HG03196 (cell line): ENCODE results near the gene SAP30BP.

ENCODE experiments used
- ATAC-seq: cut with Tn5 transposase; IDR thresholded peaks from one replicate; pipeline ENCODE4 v1.9.1; 2021; ENCODE audit not compliant: unreplicated experiment

Gene SAP30BP

DNA sequence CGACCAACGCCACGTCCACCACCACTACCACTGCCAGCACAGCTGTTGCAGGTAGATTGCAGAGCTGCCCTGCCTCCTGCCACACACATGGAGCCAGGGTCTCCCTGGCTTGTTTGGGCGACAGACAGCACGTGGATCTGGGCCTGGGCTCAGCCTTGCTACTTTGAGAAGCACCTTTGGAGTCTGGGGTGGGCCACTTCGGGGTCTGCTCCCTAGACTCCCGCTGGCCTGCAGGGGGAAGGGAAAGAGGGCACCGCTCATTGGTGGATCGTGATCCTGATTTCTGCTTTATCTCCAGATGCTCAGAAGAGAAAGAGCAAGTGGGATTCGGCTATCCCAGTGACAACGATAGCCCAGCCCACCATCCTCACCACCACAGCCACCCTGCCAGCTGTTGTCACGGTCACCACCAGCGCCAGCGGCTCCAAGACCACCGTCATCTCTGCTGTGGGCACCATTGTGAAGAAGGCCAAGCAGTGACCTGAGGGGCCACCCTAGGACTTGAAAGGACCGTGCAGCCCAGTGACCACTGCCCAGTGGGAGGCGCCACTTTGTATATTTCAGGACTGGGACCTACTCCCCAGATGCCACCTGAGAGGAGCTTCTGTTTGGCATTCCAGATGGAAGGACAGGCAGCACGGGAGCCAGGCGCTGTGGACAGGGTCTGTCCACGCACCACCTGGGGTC lies 39.0 kb downstream of the SAP30BP start:
- no peak for ATAC-seq

- ATAC-seq = no peak
These were observed 40.0 kb downstream of the SAP30BP start for GRCh38 chr17:75707079-75707571.

DNA sequence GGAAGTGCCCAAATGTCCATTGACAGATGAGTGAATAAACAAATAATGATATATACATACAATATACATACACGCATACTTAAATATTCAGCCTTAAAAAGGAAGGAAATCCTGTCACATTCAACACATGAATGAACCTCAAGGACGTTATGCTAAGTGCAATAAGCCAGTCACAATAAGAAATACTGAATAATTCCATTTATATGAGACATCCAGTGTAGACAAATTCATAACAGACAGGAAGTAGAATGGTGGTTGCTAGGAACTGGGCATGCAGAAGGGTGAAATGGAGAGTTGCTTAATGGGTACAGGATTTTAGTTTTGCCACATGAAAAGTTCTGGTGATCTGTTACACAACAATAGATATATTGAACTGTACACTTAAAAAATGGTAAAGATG lies 45.3 kb downstream of the SAP30BP start:
- ATAC-seq = no peak

GRCh38 chr17:75719732-75720131 lies 52.6 kb downstream of the SAP30BP start:
- ATAC-seq = no peak

GRCh38 chr17:75720656-75721462 lies 53.7 kb downstream of the SAP30BP start, which contains the start of gene ITGB4:
Gene ITGB4, plus strand, starts transcription at chr17:75721459. Its CDS starts 3,245 bp downstream, at chr17:75724704.
- no peak for ATAC-seq

- ATAC-seq = no peak
These were observed 54.4 kb downstream of the SAP30BP start for GRCh38 chr17:75721463-75722011.

DNA sequence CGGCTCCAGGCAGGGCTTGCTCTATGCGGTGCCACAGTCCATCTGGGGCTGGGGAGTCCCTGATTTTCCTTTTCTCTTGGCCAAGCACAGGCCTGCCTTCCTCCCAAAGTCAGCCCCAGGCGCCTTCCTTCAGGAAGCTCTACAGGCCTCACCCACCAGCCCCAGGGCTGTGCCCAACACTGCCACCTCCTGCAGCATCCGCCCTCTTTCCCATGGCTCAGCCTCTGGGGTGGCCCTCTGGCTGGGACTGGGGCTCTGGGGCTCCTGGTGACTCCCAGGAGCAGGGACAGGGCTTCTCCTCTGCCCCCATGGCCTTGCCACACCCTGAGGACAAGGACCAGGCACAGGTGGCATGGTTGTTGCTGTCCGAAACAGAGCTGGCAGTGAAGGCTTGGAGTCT lies 54.9 kb downstream of the SAP30BP start:
- no peak for ATAC-seq

GRCh38 chr17:75722542-75723095 lies 55.5 kb downstream of the SAP30BP start:
- no peak for ATAC-seq

DNA sequence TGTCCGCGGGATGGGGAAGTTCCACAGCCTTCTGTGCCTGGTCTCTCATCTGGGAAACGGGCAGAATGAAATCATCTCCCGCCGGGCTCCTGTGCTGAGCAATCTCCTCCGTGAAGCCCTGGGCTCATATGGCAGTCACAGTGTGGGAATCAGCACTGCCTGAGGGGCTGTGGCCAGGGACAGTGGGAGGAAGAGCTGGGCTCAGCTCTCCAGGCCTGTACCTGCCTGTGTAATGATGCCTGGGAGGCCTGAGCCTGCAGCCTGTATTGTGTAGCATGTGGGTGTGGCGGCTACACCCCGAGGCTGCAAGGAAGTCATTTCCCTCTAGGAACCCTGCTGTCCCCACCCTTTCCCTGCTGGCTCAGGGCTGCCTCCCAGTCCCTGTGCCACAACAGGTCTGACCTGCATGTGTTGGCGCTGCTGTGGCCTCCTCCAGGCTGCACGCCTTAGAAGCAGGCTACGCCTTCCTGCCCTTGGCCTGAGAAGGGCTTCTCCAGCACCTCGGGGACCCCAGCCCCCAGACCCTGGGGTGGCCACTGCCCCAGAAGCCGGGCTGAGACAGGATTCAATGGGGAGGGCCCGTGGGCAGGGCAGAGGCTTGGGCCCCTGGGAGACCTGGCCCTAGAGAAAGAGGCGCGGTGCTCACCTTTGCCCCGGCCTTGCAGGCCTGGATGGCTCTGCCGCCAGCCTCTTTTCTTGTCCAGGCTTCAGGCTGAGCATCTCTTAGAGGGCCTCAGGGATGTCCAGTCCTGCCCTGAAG lies 56.2 kb downstream of the SAP30BP start:
- ATAC-seq = no peak

GRCh38 chr17:75724016-75725003 lies 57.2 kb downstream of the SAP30BP start:
- no peak for ATAC-seq

GRCh38 chr17:75725504-75725903 lies 58.4 kb downstream of the SAP30BP start:
- ATAC-seq = no peak

DNA sequence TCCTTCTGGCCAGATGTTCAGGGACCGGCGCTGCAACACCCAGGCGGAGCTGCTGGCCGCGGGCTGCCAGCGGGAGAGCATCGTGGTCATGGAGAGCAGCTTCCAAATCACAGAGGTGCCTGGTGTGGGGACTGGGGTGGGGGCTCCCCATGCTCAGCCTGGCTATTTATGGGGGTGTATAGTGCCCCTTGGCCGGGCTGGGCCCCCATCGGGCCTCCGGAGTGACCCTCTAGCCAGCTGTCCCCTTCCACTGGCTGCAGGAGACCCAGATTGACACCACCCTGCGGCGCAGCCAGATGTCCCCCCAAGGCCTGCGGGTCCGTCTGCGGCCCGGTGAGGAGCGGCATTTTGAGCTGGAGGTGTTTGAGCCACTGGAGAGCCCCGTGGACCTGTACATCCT lies 60.3 kb downstream of the SAP30BP start:
- ATAC-seq = no peak

DNA sequence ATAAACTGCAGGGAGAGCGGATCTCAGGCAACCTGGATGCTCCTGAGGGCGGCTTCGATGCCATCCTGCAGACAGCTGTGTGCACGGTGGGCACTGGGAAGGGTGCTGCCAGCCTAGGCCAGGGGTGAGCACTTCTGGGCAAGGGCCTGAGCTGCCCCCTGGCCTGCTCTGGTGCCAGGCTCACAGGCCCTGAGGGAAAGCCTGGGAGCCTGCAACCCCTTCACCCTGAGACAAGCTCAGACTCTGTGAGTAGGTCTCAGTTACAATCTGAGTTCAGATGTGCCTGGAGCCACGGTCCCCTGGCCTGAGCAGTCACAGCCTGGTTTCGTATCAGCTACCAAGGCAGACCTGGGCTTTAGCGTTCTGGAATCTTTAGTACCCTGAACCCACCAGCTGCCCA lies 62.2 kb downstream of the SAP30BP start:
- ATAC-seq = no peak

GRCh38 chr17:75730065-75730464 lies 62.9 kb downstream of the SAP30BP start:
- no peak for ATAC-seq

- no peak for ATAC-seq
These were observed 64.1 kb downstream of the SAP30BP start for GRCh38 chr17:75731086-75731715.

DNA sequence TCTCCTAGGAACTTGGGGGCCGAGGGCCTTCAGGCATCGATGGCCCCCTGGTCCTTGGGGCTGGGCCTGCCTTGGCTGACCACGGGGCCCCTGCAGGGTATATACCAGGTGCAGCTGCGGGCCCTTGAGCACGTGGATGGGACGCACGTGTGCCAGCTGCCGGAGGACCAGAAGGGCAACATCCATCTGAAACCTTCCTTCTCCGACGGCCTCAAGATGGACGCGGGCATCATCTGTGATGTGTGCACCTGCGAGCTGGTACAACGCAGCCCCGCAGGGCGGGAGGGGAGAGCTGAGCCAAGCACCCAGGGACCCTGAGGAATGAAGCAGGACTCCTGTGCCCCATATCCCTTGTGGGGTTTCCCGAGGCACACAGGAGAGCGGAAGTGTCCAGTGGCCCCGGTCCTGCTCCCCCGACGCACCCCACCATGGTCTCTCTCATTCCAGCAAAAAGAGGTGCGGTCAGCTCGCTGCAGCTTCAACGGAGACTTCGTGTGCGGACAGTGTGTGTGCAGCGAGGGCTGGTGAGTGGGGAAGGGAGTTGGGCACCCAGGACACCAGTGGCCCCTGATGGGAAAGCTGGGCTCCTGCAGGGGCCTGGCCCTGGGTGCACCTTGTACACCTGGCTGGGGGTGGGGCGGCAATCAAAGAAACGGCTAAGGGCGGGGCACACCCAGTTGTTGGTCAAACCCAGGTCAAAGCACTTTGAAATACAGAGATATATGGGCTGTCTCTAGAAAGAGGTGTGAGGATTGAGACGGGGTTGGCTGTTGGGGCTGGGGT lies 64.8 kb downstream of the SAP30BP start:
- no peak for ATAC-seq

GRCh38 chr17:75733471-75733870 lies 66.3 kb downstream of the SAP30BP start:
- no peak for ATAC-seq

DNA sequence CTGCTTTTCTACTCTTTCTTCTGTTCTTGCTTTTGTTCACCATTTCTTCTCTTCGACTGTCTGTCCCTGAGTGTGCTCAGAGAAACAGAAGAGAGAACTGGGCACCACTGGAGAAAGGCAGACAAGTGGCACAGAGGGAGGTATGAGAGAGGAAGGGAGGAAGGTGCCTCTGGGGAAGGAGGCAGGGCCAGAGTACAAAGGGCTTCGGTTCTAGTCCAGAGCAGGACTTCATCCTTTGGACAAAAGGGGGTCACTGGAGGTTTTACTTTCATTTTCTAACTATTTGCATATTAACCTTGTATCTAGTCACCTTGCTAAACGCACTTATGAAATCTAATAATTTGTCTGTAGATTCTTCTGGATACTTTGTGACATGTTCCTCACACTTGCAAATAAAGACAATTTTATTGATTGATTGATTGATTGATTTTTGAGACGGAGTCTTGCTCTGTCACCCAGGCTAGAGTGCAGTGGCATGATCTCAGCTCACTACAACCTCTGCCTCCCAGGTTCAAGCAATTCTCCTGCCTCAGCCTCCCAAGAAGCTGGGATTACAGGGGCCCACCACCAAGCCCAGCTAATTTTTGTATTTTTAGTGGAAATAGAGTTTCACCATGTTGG lies 67.6 kb downstream of the SAP30BP start:
- ATAC-seq = no peak
